Endothelial cell of umbilical vein (primary cell): ENCODE data around the gene COBLL1. TPM values are rescaled to one million over a fixed set of nuclear protein-coding genes. Genes with fewer than 3 reads are reported as not detected.

Source experiments
- BruUV-seq: library from RNA; stranded (reverse); fragments of 400-500 nt; replicated peaks from 2 replicates; lab custom pipeline; 2021; lab: Mats Ljungman, UMichigan
- CTCF ChIA-PET: fragments of 300-600, 350-600 bp; sonication (Branson Sonifier 250); formaldehyde crosslinking; loops from one replicate; lab custom pipeline; 2021; ENCODE audit warnings: antibody characterized with exemption, inconsistent platforms; lab: Charles Lee
- POLR2A ChIA-PET: fragments of 300-600, 350-600 bp; sonication (Branson Sonifier 250); formaldehyde crosslinking; loops from one replicate; lab custom pipeline; 2021; ENCODE audit warnings: antibody characterized with exemption, inconsistent platforms; lab: Charles Lee
- DNase-seq: peaks from one replicate; pipeline ENCODE4 v3.0.0-alpha.2; 2011; ENCODE audit warnings: low read depth, low spot score
- FAIRE-seq: peaks from 2 replicates; lab custom pipeline; 2011; peaks lifted over from hg19 to GRCh38; lab: Jason Lieb, UNC
- H2AFZ ChIP-seq: 2 replicates; pipeline ENCODE4 v1.6.0; 2012; ENCODE audit warnings: low read depth, low read length, control low read depth, inconsistent platforms
- H3K27ac ChIP-seq: 2 replicates; pipeline ENCODE4 v1.5.1; 2011; ENCODE audit warnings: low read depth, mild to moderate bottlenecking, control low read depth, low read length, moderate library complexity; ENCODE audit not compliant: insufficient read depth
- H3K27me3 ChIP-seq, 2 experiments: 2 replicates each; pipeline versions ENCODE4 v1.6.0 to v1.6.1; 2011; ENCODE audit warnings: low read length in 2 of 2, mixed read lengths in 1 of 2; ENCODE audit not compliant: control insufficient read depth in 2 of 2, insufficient read depth in 2 of 2
- H3K36me3 ChIP-seq, 2 experiments: 2 replicates in 1 of 2; 3 replicates in 1 of 2; pipeline ENCODE4 v1.5.1; 2011; ENCODE audit warnings: low read length in 2 of 2, mild to moderate bottlenecking in 1 of 2, moderate library complexity in 1 of 2; ENCODE audit not compliant: control insufficient read depth in 2 of 2, insufficient read depth in 2 of 2; ENCODE audit errors: extremely low read depth in 1 of 2
- H3K4me1 ChIP-seq: 3 replicates; pipeline ENCODE4 v1.5.1; 2011; ENCODE audit warnings: mild to moderate bottlenecking, low read length; ENCODE audit not compliant: control insufficient read depth, insufficient read depth; ENCODE audit errors: extremely low read depth
- H3K4me2 ChIP-seq: 2 replicates; pipeline ENCODE4 v1.6.1; 2011; ENCODE audit warnings: low read length, control low read depth, mixed read lengths; ENCODE audit not compliant: insufficient read depth
- H3K4me3 ChIP-seq, 3 experiments: fragments of 200-600 bp in 1 of 3; sonication (generic), shearing (Covaris generic) in 1 of 3; replicated peaks in 1 of 3; 2 replicates each; pipeline ENCODE4 v1.5.1; 2011 to 2016; ENCODE audit warnings: control low read depth in 3 of 3, low read length in 3 of 3, mild to moderate bottlenecking in 2 of 3, inconsistent platforms in 1 of 3, low read depth in 1 of 3, moderate library complexity in 1 of 3; ENCODE audit not compliant: insufficient read depth in 1 of 3
- H3K79me2 ChIP-seq: 2 replicates; pipeline ENCODE4 v1.6.0; 2012; ENCODE audit warnings: low read length, inconsistent platforms; ENCODE audit not compliant: control insufficient read depth, insufficient read depth
- H3K9ac ChIP-seq: replicated peaks from 2 replicates; pipeline ENCODE3; 2011; ENCODE audit warnings: low read length, control low read depth; ENCODE audit not compliant: insufficient read depth; ENCODE audit errors: extremely low read depth
- H3K9me1 ChIP-seq: replicated peaks from 3 replicates; pipeline ENCODE4 v1.6.0; 2011; ENCODE audit warnings: mild to moderate bottlenecking, low read length; ENCODE audit not compliant: control insufficient read depth, insufficient read depth; ENCODE audit errors: extremely low read depth
- H3K9me3 ChIP-seq: replicated peaks from 2 replicates; pipeline ENCODE4 v1.5.1; 2012; ENCODE audit warnings: low read length, inconsistent platforms; ENCODE audit not compliant: control insufficient read depth, insufficient read depth
- H4K20me1 ChIP-seq: replicated peaks from 2 replicates; pipeline ENCODE3; 2011; ENCODE audit warnings: mild to moderate bottlenecking, low read length; ENCODE audit not compliant: control insufficient read depth, insufficient read depth; ENCODE audit errors: extremely low read depth
- EZH2 ChIP-seq: IDR thresholded peaks from 2 replicates; pipeline ENCODE4 v1.6.1; 2012; ENCODE audit warnings: borderline replicate concordance, low read depth, mild to moderate bottlenecking, moderate library complexity, low read length, inconsistent platforms; ENCODE audit not compliant: severe bottlenecking
- GATA2 ChIP-seq: IDR thresholded peaks from 2 replicates; pipeline ENCODE4 v1.7.0; 2011; ENCODE audit warnings: low read depth, mild to moderate bottlenecking, moderate library complexity, mixed read lengths, low read length; ENCODE audit not compliant: insufficient read length, insufficient read depth
- MAX ChIP-seq: IDR thresholded peaks from 2 replicates; pipeline ENCODE4 v1.6.1; 2011; ENCODE audit not compliant: insufficient read depth, insufficient read length
- POLR2A ChIP-seq: IDR thresholded peaks from 2 replicates; pipeline ENCODE4 v1.6.1; 2012; ENCODE audit warnings: low read depth, mild to moderate bottlenecking, control low read depth, low read length
- dilution Hi-C: fragments of 300-500 bp; cut with MboI; formaldehyde crosslinking; loops from one replicate; pipeline ENCODE4 v1.15.0; 2019; ENCODE audit warnings: low sequenced_read_pairs; ENCODE audit not compliant: extremely low pct_ligation_motif_present
- intact Hi-C: fragments of 100-400 bp; cut with micrococcal nuclease; formaldehyde crosslinking; loops from one replicate; pipeline ENCODE4 v1.10.0; 2022
- polyA plus RNA-seq, 4 experiments: library from polyadenylated mRNA; depleted of rRNA in 3 of 4; stranded (reverse) in 3 of 4; unstranded in 1 of 4; fragments of >200 nt; gene quantifications; 2 replicates each; pipeline versions ENCODE4 v1.2.1 to v1.2.3, GENCODE V29; 2011 to 2012; ENCODE audit warnings: missing spikeins in 1 of 4
- total RNA-seq: library from RNA; stranded (reverse); gene quantifications from 2 replicates; pipeline ENCODE4 v1.2.3, GENCODE V29; 2021
- TF ChIP-seq, protein P1 (sequence below), 2 donors: IDR thresholded peaks; 1 replicate in 1 of 2; 2 replicates in 1 of 2; pipeline ENCODE4 v1.5.1; 2011; ENCODE audit warnings: low read length in 2 of 2, mild to moderate bottlenecking in 2 of 2, moderate library complexity in 2 of 2, control low read depth in 1 of 2, inconsistent platforms in 1 of 2, low read depth in 1 of 2; ENCODE audit not compliant: insufficient read depth in 1 of 2; ENCODE audit errors: extremely low read depth in 1 of 2

COBLL1 gene
- total and polyA plus RNA-seq, 2 donors (not counting 3 experiments of a cell fraction or from before 2014, with no cell fraction given) = 9.1 to 38.4 TPM

- no TSS peak for BruUV-seq
- no peak overlapping the region for H2AFZ ChIP-seq
- H4K20me1 ChIP-seq = no peaks in the 10 kb centered on the region
- H3K9me1 ChIP-seq = no peaks in the 10 kb centered on the region
- no peak for TF ChIP-seq POLR2A
- TF ChIP-seq, protein P1, sequence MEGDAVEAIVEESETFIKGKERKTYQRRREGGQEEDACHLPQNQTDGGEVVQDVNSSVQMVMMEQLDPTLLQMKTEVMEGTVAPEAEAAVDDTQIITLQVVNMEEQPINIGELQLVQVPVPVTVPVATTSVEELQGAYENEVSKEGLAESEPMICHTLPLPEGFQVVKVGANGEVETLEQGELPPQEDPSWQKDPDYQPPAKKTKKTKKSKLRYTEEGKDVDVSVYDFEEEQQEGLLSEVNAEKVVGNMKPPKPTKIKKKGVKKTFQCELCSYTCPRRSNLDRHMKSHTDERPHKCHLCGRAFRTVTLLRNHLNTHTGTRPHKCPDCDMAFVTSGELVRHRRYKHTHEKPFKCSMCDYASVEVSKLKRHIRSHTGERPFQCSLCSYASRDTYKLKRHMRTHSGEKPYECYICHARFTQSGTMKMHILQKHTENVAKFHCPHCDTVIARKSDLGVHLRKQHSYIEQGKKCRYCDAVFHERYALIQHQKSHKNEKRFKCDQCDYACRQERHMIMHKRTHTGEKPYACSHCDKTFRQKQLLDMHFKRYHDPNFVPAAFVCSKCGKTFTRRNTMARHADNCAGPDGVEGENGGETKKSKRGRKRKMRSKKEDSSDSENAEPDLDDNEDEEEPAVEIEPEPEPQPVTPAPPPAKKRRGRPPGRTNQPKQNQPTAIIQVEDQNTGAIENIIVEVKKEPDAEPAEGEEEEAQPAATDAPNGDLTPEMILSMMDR (IDR thresholded peaks at IDR 0.05; ENCODE audit: extremely low read depth in 1 of 2, insufficient read depth in 1 of 2, low read depth in 1 of 2, low read length in 2 of 2) = no peak
- TF ChIP-seq MAX = no peak
- TF ChIP-seq GATA2 = no peak
- TF ChIP-seq EZH2 = no peak
- no peaks in the 10 kb centered on the region for H3K36me3 ChIP-seq
- ChIA-PET CTCF (interaction anchor here (1.1 kb wide), 1 partner anchor 75 kb away, joined by 5 read pairs; the partner anchor contains the start of gene COBLL1), POLR2A (no interaction called here)
- H3K4me2 ChIP-seq = no peak overlapping the region
- no peak for FAIRE-seq
- dilution Hi-C loops (no loop called here), intact Hi-C loops (no loop called here)
- H3K4me1 ChIP-seq = peaks cover 18% of the 10 kb centered on the region
- no peak overlapping the region for H3K9ac ChIP-seq
- H3K27me3 ChIP-seq = no peaks in the 10 kb centered on the region
- no peak overlapping the region for H3K4me3 ChIP-seq
- peaks cover 2% of the 10 kb centered on the region for H3K79me2 ChIP-seq
- no peaks in the 10 kb centered on the region for H3K9me3 ChIP-seq
- H3K27ac ChIP-seq = no peak overlapping the region
- DNase-seq = no peak
These were observed 75.2 kb downstream of the COBLL1 start for GRCh38 chr2:164766216-164766953.
